Stromal cell of bone marrow (primary cell): Measurements from ENCODE around the gene CMSS1.
"Not testable (repeated sequence)": the region's sequence is repeated elsewhere in the genome, so short reads cannot be mapped to it uniquely, and the experiment has no call there.

Experiments used
- DNase-seq: peaks from one replicate; pipeline ENCODE4 v3.0.0-alpha.2; 2012; ENCODE audit warnings: low read depth

CMSS1 gene

GRCh38 chr3:100084100-100084806 lies 266.6 kb downstream of the CMSS1 start:
- no peak for DNase-seq

GRCh38 chr3:100086401-100086800 lies 268.7 kb downstream of the CMSS1 start:
- DNase-seq = no peak

GRCh38 chr3:100087198-100087597 lies 269.5 kb downstream of the CMSS1 start:
- DNase-seq = peak; percentile 78

GRCh38 chr3:100088735-100089368 lies 271.2 kb downstream of the CMSS1 start:
- DNase-seq = no peak

- DNase-seq = peak; percentile 33
These were observed 272.4 kb downstream of the CMSS1 start for GRCh38 chr3:100089812-100090668.

- no peak for DNase-seq
These were observed 273.0 kb downstream of the CMSS1 start for GRCh38 chr3:100090669-100091005.

GRCh38 chr3:100093831-100094230 lies 276.2 kb downstream of the CMSS1 start:
- no peak for DNase-seq

GRCh38 chr3:100096286-100096685 lies 278.6 kb downstream of the CMSS1 start:
- DNase-seq = not testable (repeated sequence)

- no peak for DNase-seq
These were observed 279.2 kb downstream of the CMSS1 start for GRCh38 chr3:100096866-100097265.

- no peak for DNase-seq
These were observed 280.5 kb downstream of the CMSS1 start for GRCh38 chr3:100097919-100098783.

- DNase-seq = no peak
These were observed 281.1 kb downstream of the CMSS1 start for GRCh38 chr3:100098784-100099070.

- no peak for DNase-seq
These were observed 282.0 kb downstream of the CMSS1 start for GRCh38 chr3:100099621-100100020.

- DNase-seq = no peak
These were observed 282.8 kb downstream of the CMSS1 start for GRCh38 chr3:100100425-100100824.

GRCh38 chr3:100102757-100103156 lies 285.1 kb downstream of the CMSS1 start:
- DNase-seq = no peak

GRCh38 chr3:100103558-100104441 lies 286.1 kb downstream of the CMSS1 start:
- DNase-seq = peak; percentile 64

- no peak for DNase-seq
These were observed 286.8 kb downstream of the CMSS1 start for GRCh38 chr3:100104442-100104798.

GRCh38 chr3:100104817-100105413 lies 287.3 kb downstream of the CMSS1 start:
- DNase-seq = no peak

GRCh38 chr3:100105501-100105900 lies 287.8 kb downstream of the CMSS1 start:
- DNase-seq = no peak

- DNase-seq = no peak
These were observed 288.4 kb downstream of the CMSS1 start for GRCh38 chr3:100106094-100106493.

- no peak for DNase-seq
These were observed 289.0 kb downstream of the CMSS1 start for GRCh38 chr3:100106531-100107141.
